Epithelial cell of proximal tubule (primary cell): ENCODE data around the gene SELENOI. TPM values are rescaled to one million over a fixed set of nuclear protein-coding genes. Genes with fewer than 3 reads are reported as not detected.

Experiments
- DNase-seq: peaks from one replicate; pipeline ENCODE4 v3.0.0-alpha.2; 2011; ENCODE audit warnings: low read depth
- H3K4me3 ChIP-seq: 2 replicates; pipeline ENCODE4 v1.5.1; 2011; ENCODE audit warnings: low read depth, mild to moderate bottlenecking, low read length
- CTCF ChIP-seq: conservative IDR thresholded peaks from 2 replicates; pipeline ENCODE4 v1.5.1; 2012; ENCODE audit warnings: low read depth, mild to moderate bottlenecking, low read length
- total RNA-seq: library from RNA; depleted of rRNA; stranded (reverse); fragments of >200 nt; gene quantifications from 2 replicates; pipeline ENCODE4 v1.2.3, GENCODE V29; 2015

SELENOI gene
- total RNA-seq, 1 donor from 2014 or later: 19.3 TPM

- DNase-seq: no peak
- no peak overlapping the region for H3K4me3 ChIP-seq
- no peak for TF ChIP-seq CTCF
Observed at GRCh38 chr2:26337298-26337697, 8.6 kb upstream of the SELENOI start.

- no peak for TF ChIP-seq CTCF
- no peak for DNase-seq
- no peak overlapping the region for H3K4me3 ChIP-seq
Observed at GRCh38 chr2:26340831-26341230, 5.1 kb upstream of the SELENOI start.

- H3K4me3 ChIP-seq: peak overlapping the region; percentile 92
- TF ChIP-seq CTCF: no peak
- no peak for DNase-seq
Observed at GRCh38 chr2:26344581-26345282, 1.2 kb upstream of the SELENOI start.

- DNase-seq: no peak
- peak overlapping the region; percentile 92 for H3K4me3 ChIP-seq
- TF ChIP-seq CTCF: no peak
Observed at GRCh38 chr2:26345283-26345544, 729 bp upstream of the SELENOI start.

- no peak for TF ChIP-seq CTCF
- no peak for DNase-seq
Observed at GRCh38 chr2:26346454-26347053, 611 bp downstream of the SELENOI start, which contains the start of gene ADGRF3. Gene ADGRF3, minus strand, starts transcription at chr2:26346789. Its CDS starts 555 bp downstream, at chr2:26346234.

GRCh38 chr2:26347286-26347865 lies 1.4 kb downstream of the SELENOI start:
- DNase-seq: no peak
- peak overlapping the region; percentile 92 for H3K4me3 ChIP-seq
- TF ChIP-seq CTCF: no peak

More at GRCh38 chr2:26346454-26347053, 611 bp downstream of the SELENOI start, which contains the start of gene ADGRF3:
- peak within 1 kb of the TSS; percentile 92 for H3K4me3 ChIP-seq
